Stimulated activated CD4-positive, alpha-beta T cell treated with anti-CD3 and anti-CD28 coated beads, TNF-alpha, amount 100 ng/mL, for 24 hours (primary cell): ENCODE data around the gene INPP5A.
"Not testable (repeated sequence)": the region's sequence is repeated elsewhere in the genome, so short reads cannot be mapped to it uniquely, and the experiment has no call there.

Experiments used
- DNase-seq, 3 experiments: peaks; one replicate each; pipeline ENCODE4 v3.0.0-alpha.2; 2020; ENCODE audit warnings: low read depth in 3 of 3

Gene INPP5A

GRCh38 chr10:132813560-132814468 lies 276.2 kb downstream of the INPP5A start:
- DNase-seq = no peak

GRCh38 chr10:132814469-132814856 lies 276.9 kb downstream of the INPP5A start:
- no peak for DNase-seq

GRCh38 chr10:132815168-132815857 lies 277.7 kb downstream of the INPP5A start:
- no peak for DNase-seq

GRCh38 chr10:132816718-132817117 lies 279.1 kb downstream of the INPP5A start:
- no peak for DNase-seq

GRCh38 chr10:132817701-132818211 lies 280.2 kb downstream of the INPP5A start:
- no peak for DNase-seq

- no peak for DNase-seq
These were observed 282.5 kb downstream of the INPP5A start for GRCh38 chr10:132820056-132820455.

- not testable (repeated sequence) for DNase-seq
These were observed 288.4 kb downstream of the INPP5A start for GRCh38 chr10:132825783-132826523.

GRCh38 chr10:132826524-132827422 lies 289.2 kb downstream of the INPP5A start:
- DNase-seq = no peak

GRCh38 chr10:132827423-132827789 lies 289.8 kb downstream of the INPP5A start:
- DNase-seq = no peak

GRCh38 chr10:132827861-132828539 lies 290.4 kb downstream of the INPP5A start:
- no peak for DNase-seq

- DNase-seq = no peak
These were observed 291.1 kb downstream of the INPP5A start for GRCh38 chr10:132828681-132829080.

- DNase-seq = no peak
These were observed 291.8 kb downstream of the INPP5A start for GRCh38 chr10:132829403-132829802.

- DNase-seq = no peak
These were observed 294.8 kb downstream of the INPP5A start for GRCh38 chr10:132832186-132832969.
